Right kidney (tissue), 1 donor: ENCODE results near the gene SIPA1.
"Not testable (repeated sequence)": the region's sequence is repeated elsewhere in the genome, so short reads cannot be mapped to it uniquely, and the experiment has no call there.

Experiments
- DNase-seq: peaks from one replicate; pipeline ENCODE4 v3.0.0-alpha.2; 2016

SIPA1 gene

GRCh38 chr11:65658174-65659021 lies 20.5 kb downstream of the SIPA1 start:
- no peak for DNase-seq

DNA sequence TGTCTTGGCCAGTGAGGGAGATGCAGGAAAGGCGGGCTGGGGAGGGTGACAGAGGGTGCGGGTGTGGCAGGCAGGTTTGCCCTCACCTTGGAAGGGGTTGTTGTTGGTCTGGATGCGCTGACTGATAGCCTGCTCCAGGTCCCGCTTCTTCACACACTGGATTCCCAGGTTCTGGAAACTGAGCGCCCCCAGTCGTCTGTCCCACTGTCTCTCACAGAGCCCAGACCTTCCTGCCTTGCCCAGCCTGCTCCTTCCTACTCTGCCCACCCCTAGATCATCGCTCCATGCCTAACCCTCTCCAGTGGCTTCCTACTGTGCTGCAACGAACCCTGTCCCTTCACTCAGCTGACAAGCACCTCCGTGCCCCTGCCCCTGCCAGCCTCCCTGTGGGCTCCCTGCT lies 22.1 kb downstream of the SIPA1 start:
- DNase-seq: no peak

- DNase-seq: not testable (repeated sequence)
Observed at GRCh38 chr11:65660908-65661307, 23.0 kb downstream of the SIPA1 start.

DNA sequence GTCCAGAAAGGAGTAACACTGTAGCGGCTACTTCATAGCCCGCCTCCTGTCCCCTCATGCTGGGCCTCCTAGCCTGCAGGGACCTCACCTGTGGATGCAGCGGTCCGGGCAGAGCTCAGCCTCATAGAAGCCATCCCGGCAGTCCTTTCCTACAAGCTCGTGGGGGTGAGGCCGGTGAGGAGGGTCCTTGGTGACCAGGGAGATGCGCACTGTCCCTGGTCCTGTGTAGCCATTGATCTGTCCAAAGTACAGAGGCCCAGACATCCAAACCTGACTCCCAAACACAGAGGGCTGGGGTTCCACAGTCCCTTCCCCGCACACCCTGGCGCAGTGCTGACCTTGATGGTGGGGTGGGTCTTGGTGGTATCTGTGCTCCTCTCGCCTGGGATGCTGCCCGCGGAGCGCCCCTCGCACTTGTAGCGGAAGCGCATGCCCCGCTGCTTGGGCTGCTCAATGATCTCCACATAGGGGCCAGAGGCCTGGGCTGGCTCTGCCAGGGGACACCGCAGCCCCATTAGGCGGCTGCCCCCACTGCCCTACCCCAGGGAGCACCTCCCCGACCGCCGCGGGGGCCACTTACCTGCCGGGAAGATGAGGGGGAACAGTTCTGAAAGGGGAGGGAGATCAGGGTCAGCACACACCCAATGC lies 23.8 kb downstream of the SIPA1 start:
- DNase-seq: no peak

DNA sequence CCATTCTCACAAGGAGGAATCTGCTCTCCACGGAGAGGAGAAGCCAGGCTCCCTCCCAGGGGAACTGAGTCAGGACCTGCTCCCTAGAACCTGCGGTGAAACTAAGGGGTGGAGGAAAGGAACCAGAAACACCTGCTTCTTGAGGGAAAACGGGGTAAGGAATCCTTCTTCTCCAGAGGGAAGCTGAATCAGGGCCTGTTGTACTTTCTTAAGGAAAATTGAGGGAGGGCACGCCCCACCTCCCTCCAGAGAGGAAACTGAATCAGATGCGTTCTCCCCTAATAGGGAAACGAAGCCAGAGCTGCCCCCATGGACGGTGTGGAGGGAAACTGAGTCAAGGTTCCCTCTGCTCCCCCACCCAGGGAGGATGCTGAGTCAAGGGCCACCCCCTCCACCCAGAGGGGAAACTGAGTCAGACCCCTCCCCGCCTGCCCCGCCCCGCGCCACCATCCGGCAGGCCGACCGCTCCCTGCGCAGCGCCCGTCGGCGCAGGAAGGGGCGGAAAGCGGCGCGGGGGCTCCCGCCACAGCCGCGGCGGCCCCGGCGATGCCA lies 24.4 kb downstream of the SIPA1 start:
- DNase-seq: no peak

DNA sequence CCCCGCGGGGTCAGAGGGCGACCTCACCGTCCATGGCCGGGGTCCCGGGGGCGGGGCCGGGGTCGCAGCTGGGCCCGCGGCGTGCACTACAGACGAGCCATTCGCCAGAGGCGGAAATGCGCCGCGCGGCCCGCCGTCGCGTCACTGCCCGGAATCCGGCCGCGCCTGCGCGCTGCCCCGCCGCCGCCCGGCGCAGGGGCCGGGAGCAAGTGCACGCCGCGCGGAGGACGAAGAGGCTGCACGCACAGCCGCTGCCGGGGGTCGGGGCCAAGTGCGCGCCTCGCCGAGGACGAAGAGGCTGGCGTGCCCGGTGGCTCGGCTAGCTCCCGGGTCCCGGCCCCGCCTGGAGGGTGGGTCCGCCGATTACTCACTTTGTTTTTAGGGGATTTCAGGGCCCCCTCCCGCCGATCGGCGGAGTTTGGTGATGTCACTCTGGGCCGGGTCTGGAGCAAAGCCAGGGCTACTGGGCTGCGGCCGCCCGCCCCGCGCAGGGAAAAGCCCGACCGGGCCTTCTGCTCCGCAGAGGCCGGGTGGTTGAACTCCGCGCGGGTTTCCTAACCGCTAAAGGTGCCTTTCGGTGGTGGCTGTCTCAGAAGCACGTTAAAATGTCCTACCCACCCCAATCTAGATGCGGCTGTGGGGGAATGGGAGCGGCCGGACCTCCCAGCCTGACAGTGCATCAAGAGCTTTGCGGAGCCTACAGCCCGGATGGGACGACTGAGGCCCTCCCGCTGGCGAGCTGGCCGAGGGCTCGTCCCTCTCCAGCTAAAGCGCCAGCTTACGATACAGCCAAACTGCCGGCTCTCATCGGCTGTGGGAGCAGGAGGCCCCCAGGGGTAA lies 25.1 kb downstream of the SIPA1 start, which contains the start of gene RELA:
TSS of gene RELA (minus strand) at position 118 of the 840 bp plus-strand sequence. CDS start at position 34, 84 bp downstream.
- peak; percentile 100 for DNase-seq

- DNase-seq: no peak
Observed at GRCh38 chr11:65663639-65664200, 25.8 kb downstream of the SIPA1 start.

- DNase-seq: no peak
Observed at GRCh38 chr11:65672180-65672860, 34.4 kb downstream of the SIPA1 start.

DNA sequence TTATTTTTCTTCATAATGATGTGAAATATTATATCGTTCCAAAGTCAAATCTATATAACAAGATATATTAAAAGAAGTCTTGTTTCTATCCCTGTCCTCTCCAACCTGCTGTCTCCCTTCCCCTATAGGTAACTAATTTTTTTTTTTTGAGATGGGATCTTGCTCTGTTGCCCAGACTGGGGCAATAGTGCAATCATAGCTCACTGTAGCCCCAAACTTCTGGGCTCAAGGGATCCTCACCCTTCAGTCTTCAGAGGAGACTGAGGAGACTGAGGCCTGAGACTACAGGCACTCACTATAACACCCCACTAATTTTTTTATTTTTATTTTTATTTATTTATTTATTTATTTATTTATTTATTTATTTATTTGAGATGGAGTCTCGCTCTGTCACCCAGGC lies 35.1 kb downstream of the SIPA1 start:
- no peak for DNase-seq

GRCh38 chr11:65680192-65680743 lies 42.4 kb downstream of the SIPA1 start:
- no peak for DNase-seq

- not testable (repeated sequence) for DNase-seq
Observed at GRCh38 chr11:65683480-65683879, 45.6 kb downstream of the SIPA1 start.

DNA sequence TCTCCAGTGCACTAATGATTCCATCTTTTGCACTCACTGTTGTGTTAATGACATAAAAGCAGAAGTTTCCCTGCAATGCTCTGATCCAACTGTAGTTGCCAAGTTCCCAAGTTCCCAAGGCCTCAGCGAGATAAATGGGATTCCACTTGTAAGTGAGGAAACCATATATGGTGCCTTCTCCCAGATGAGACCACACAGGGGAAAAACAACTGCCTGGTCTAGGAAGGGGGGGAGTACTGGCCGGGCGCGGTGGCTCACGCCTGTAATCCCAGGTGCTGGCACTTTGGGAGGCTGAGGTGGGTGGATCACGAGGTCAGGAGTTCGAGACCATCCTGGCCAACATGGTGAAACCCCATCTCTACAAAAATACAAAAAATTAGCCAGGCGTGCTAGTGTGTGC lies 48.1 kb downstream of the SIPA1 start:
- no peak for DNase-seq

- not testable (repeated sequence) for DNase-seq
Observed at GRCh38 chr11:65691847-65692246, 53.9 kb downstream of the SIPA1 start.

- DNase-seq: no peak
Observed at GRCh38 chr11:65692367-65692766, 54.5 kb downstream of the SIPA1 start.

- DNase-seq: no peak
Observed at GRCh38 chr11:65695459-65696241, 57.7 kb downstream of the SIPA1 start.

DNA sequence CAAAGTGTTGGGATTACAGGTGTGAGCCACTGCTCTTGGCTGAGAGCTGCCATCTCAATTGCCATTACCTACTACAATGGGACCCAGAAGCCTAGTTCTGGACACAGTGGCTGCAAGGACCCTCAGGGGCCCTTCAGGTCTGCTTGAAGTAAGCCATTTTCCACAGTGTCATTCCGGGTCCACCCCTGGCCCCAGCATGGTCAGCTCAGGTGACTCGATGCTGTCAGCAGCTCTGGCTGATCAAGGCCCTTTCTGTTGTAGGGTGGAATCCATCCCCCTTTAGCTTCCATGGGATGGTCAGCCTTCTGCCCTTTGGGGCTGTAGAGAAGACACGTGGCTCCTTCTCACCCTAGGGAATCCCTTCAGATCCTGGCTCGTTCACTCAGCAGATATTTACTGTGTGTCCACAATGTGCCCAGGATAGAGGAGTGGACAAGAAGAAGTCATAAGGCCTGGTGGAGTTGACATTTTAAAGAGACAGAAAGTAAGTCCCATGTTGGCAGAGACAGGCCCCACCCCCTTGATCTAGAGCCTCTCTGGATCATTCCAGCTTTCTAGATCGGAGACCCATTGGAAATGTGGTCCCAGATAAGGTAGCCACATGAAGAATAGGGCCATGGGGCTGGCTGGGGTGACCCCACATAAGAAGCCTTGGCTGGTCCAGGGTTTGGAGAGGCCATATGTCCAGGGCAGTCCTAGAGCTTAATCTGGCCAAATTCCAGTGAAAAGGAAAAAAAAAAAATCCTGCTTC lies 59.1 kb downstream of the SIPA1 start:
- no peak for DNase-seq

- DNase-seq: no peak
Observed at GRCh38 chr11:65698205-65698604, 60.3 kb downstream of the SIPA1 start.

- DNase-seq: no peak
Observed at GRCh38 chr11:65699306-65699705, 61.4 kb downstream of the SIPA1 start.

- no peak for DNase-seq
Observed at GRCh38 chr11:65700399-65700798, 62.5 kb downstream of the SIPA1 start.
